Activated B cell treated with CpG ODN at 0.5 μM for 24 hours (primary cell): Measurements from ENCODE around the gene OR52L1. TPM values are rescaled to one million over a fixed set of nuclear protein-coding genes. Genes with fewer than 3 reads are reported as not detected.

ENCODE experiments used
- ATAC-seq: fragments of 200-7000 bp; cut with Tn5 transposase; one replicate; pipeline ENCODE4 v1.10.0; 2021; ENCODE audit warnings: low read depth, mild to moderate bottlenecking, moderate library complexity
- CTCF ChIA-PET: fragments of 350-600 bp; sonication (Branson Sonifier 250); formaldehyde crosslinking; loops from one replicate; lab custom pipeline; 2021; ENCODE audit warnings: antibody characterized with exemption; lab: Charles Lee
- POLR2A ChIA-PET: fragments of 350-600 bp; sonication (Branson Sonifier 250); formaldehyde crosslinking; loops from one replicate; lab custom pipeline; 2021; ENCODE audit warnings: antibody characterized with exemption; lab: Charles Lee
- DNase-seq: peaks from one replicate; pipeline ENCODE4 v3.0.0; 2022
- H3K27ac Mint-ChIP-seq: one replicate; pipeline ENCODE4 v1.8.0; 2020; ENCODE audit warnings: mixed read lengths
- H3K27me3 Mint-ChIP-seq: one replicate; pipeline ENCODE4 v1.8.0; 2021; ENCODE audit warnings: mixed read lengths
- H3K36me3 Mint-ChIP-seq: one replicate; pipeline ENCODE4 v1.8.0; 2021; ENCODE audit warnings: low read depth, mixed read lengths
- H3K4me1 Mint-ChIP-seq: one replicate; pipeline ENCODE4 v1.8.0; 2021; ENCODE audit warnings: mixed read lengths
- H3K4me3 Mint-ChIP-seq: one replicate; pipeline ENCODE4 v1.8.0; 2020; ENCODE audit warnings: mild to moderate bottlenecking, mixed read lengths
- H3K9me3 Mint-ChIP-seq: one replicate; pipeline ENCODE4 v1.8.0; 2020; ENCODE audit warnings: mixed read lengths
- intact Hi-C: fragments of 100-400 bp; cut with micrococcal nuclease; formaldehyde crosslinking; loops from one replicate; pipeline ENCODE4 v1.15.1; 2024
- total RNA-seq: library from RNA; stranded (reverse); gene quantifications from 2 replicates; pipeline ENCODE4 v1.2.3, GENCODE V29; 2022
- TF ChIP-seq, protein P1 (sequence below): fragments of 200-600 bp; IDR thresholded peaks from one replicate; pipeline ENCODE4 v1.8.0; 2022; ENCODE audit warnings: antibody characterized with exemption, mild to moderate bottlenecking

The OR52L1 gene
- total RNA-seq, 1 donor from 2014 or later: not detected

DNA sequence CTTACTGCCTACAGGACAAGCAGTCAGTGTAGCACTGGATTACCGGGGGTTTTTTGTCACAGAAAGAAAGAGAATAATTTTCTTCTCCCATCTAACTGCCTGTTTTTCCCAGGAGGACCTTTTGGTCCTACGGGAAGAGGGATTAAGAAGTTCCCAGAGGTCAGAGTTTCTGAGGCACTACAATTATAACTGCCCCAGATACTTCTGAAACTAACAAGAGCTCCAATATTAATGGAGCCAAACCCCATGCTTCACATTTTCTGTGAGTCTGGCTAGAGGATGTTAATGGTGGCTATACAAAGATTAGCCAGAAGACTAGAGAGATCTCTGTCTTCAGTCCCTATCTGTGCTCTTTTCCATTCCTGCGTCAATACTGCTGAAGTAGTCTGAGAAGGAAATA is 44.8 kb downstream of the OR52L1 start, which contains the start of gene OR56A3:
TSS of gene OR56A3 (plus strand) at position 301 of the 400 bp plus-strand sequence. CDS start 5,096 bp downstream, outside the sequence.
- no peak for DNase-seq
- ChIA-PET POLR2A (no interaction called here), CTCF (no interaction called here)
- no peaks in the 10 kb centered on the region for H3K4me1 Mint-ChIP-seq
- H3K4me3 Mint-ChIP-seq: no peak within 1 kb of the TSS
- intact Hi-C loops: no loop called here
- H3K27ac Mint-ChIP-seq: no peak within 1 kb of the TSS
- TF ChIP-seq, protein P1, sequence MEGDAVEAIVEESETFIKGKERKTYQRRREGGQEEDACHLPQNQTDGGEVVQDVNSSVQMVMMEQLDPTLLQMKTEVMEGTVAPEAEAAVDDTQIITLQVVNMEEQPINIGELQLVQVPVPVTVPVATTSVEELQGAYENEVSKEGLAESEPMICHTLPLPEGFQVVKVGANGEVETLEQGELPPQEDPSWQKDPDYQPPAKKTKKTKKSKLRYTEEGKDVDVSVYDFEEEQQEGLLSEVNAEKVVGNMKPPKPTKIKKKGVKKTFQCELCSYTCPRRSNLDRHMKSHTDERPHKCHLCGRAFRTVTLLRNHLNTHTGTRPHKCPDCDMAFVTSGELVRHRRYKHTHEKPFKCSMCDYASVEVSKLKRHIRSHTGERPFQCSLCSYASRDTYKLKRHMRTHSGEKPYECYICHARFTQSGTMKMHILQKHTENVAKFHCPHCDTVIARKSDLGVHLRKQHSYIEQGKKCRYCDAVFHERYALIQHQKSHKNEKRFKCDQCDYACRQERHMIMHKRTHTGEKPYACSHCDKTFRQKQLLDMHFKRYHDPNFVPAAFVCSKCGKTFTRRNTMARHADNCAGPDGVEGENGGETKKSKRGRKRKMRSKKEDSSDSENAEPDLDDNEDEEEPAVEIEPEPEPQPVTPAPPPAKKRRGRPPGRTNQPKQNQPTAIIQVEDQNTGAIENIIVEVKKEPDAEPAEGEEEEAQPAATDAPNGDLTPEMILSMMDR: no peak
- ATAC-seq: no peak
- H3K36me3 Mint-ChIP-seq: no peaks in the 10 kb centered on the region
- peaks cover 7% of the 10 kb centered on the region for H3K27me3 Mint-ChIP-seq
- no peaks in the 10 kb centered on the region for H3K9me3 Mint-ChIP-seq

DNA sequence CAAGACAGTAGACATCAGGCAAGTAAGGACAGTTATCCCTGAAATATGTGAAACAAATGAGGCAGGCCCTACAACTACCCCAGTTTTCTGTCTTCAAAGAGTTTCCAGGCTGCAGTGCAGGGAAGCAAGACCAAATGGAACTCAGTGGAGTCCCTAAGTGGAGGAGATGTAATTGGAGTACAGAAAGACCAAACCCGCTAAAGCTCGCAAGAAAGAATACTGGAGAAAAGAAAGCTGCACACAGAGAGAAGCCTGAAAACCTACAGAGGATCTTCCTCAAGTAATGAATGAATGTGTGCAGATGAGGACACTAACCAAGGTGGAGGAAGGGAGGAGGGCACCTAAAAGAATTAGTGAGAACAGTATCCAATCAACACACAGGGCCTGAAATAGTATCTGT is 46.0 kb downstream of the OR52L1 start:
- DNase-seq: no peak
- Mint-ChIP-seq H3K36me3 (no peaks in the 10 kb centered on the region), H3K9me3 (no peaks in the 10 kb centered on the region), H3K27ac (no peak overlapping the region), H3K4me1 (no peaks in the 10 kb centered on the region), H3K4me3 (no peak overlapping the region), H3K27me3 (peaks cover 7% of the 10 kb centered on the region)
- ChIA-PET POLR2A (no interaction called here), CTCF (no interaction called here)
- TF ChIP-seq, protein P1: no peak
- no peak for ATAC-seq
- intact Hi-C loops: no loop called here

DNA sequence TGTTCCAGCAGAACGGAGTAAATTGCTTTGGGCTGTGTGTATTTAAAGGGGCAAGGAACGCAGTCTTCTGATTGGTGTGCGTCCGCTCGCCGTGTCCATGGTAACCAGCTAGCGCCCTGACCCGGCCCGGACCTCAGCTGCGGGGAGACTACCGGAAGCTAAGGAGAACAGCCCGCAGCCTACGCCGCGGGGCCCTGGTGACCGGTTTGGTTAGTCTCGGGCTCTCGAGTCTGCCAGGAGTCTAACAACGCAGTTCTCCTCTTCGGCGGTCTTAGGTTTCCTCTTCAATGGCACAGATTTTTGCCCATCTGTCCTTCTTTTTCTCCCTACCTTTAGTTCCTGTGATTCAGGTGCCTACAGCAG is 48.2 kb downstream of the OR52L1 start:
- ATAC-seq (no peak), DNase-seq (no peak)
- no peak overlapping the region for H3K27ac Mint-ChIP-seq
- H3K4me1 Mint-ChIP-seq: no peaks in the 10 kb centered on the region
- H3K36me3 Mint-ChIP-seq: no peaks in the 10 kb centered on the region
- peaks cover 5% of the 10 kb centered on the region for H3K27me3 Mint-ChIP-seq
- H3K9me3 Mint-ChIP-seq: no peaks in the 10 kb centered on the region
- H3K4me3 Mint-ChIP-seq: no peak overlapping the region
- ChIA-PET POLR2A (no interaction called here), CTCF (no interaction called here)
- intact Hi-C loops: no loop called here
- TF ChIP-seq, protein P1: no peak

DNA sequence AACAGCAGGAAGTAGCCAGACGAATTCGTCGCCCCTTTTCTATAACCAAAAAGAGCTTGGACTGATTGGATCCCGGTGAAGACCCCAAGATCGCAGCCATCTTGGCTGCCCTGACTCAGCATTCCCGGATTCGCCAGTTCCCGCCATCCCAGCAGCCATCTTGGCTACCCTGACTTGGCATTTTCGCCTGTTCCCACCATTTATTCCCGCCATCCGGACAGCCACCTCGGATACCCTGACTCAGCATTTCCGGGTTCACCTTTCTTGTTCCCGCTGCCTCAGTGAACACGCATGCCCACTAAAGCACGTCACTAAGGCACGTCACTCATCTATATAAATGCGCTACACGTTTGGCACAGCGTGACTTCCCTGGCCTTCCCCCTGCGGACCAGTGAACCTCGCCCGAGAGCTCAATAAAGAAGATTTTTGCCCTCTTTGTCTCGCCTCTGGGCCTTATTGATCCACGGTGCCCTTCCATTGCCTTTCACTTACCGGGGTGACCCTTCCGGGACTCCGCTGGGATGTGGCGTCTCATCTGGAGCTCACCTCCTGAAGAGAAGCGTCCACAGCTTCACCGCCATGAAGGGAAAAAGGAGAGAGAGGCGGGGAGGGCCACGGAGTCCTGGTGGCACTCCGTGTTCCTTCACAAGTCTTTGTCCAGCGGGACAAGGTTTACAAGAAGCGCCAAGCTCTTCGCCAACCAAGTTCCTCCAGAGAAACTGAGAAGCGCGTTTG is 48.8 kb downstream of the OR52L1 start:
- Mint-ChIP-seq H3K27ac (no peak overlapping the region), H3K4me3 (no peak overlapping the region), H3K36me3 (no peaks in the 10 kb centered on the region), H3K4me1 (no peaks in the 10 kb centered on the region), H3K9me3 (no peaks in the 10 kb centered on the region), H3K27me3 (peaks cover 3% of the 10 kb centered on the region)
- no peak for ATAC-seq
- ChIA-PET CTCF (no interaction called here), POLR2A (no interaction called here)
- intact Hi-C loops: no loop called here
- TF ChIP-seq, protein P1: no peak
- DNase-seq: no peak

Other genes with a start within 250 kb of the OR52L1 start
- gene OR52N4, start 232.7 kb downstream of the OR52L1 start, total RNA-seq: 1.1 and 2.2 TPM in 2 replicates
- not detected in 2 replicates for gene OR52N5, start 203.6 kb downstream of the OR52L1 start, total RNA-seq
- gene OR52N1, start 195.7 kb downstream of the OR52L1 start, total RNA-seq: not detected in 2 replicates
- not detected in 2 replicates for gene OR52N2, start 178.1 kb downstream of the OR52L1 start, total RNA-seq
- not detected in 2 replicates for gene OR52E6, start 145.1 kb downstream of the OR52L1 start, total RNA-seq
- not detected in 2 replicates for gene OR52E8, start 129.3 kb downstream of the OR52L1 start, total RNA-seq
- not detected in 2 replicates for gene OR52E4, start 106.4 kb downstream of the OR52L1 start, total RNA-seq
- not detected in 2 replicates for gene OR52E5, start 93.8 kb downstream of the OR52L1 start, total RNA-seq
- gene OR56A3, start 44.7 kb downstream of the OR52L1 start, total RNA-seq: not detected in 2 replicates
- gene OR56A5, start 18.5 kb downstream of the OR52L1 start, total RNA-seq: not detected in 2 replicates
- gene OR56A4, start 20.0 kb upstream of the OR52L1 start, total RNA-seq: not detected in 2 replicates
- not detected in 2 replicates for gene OR56A1, start 43.8 kb upstream of the OR52L1 start, total RNA-seq
- gene OR56B4, start 120.7 kb upstream of the OR52L1 start, total RNA-seq: not detected in 2 replicates
- gene OR52B2, start 183.3 kb upstream of the OR52L1 start, total RNA-seq: not detected in 2 replicates
- gene OR52W1, start 212.2 kb upstream of the OR52L1 start, total RNA-seq: not detected in 2 replicates
- not detected in 2 replicates for gene C11orf42, start 218.6 kb upstream of the OR52L1 start, total RNA-seq
- gene FHIP1B, start 247.7 kb upstream of the OR52L1 start, total RNA-seq: 27.7 and 32.8 TPM in 2 replicates